NCI-H510A treated with DMSO at 0.1 percent for 48 hours (cell line): Measurements from ENCODE around the gene TOR1B.
A peak's percentile ranks its signal among the peaks of the same experiment; 100 is the strongest.

Experiments
- DNase-seq: peaks from one replicate; lab custom pipeline; 2025; lab: John Stamatoyannopoulos, UW

Gene TOR1B

GRCh38 chr9:129814432-129815223 lies 11.6 kb downstream of the TOR1B start:
- no peak for DNase-seq

GRCh38 chr9:129815278-129815677 lies 12.3 kb downstream of the TOR1B start:
- no peak for DNase-seq

GRCh38 chr9:129816501-129817435 lies 13.8 kb downstream of the TOR1B start:
- no peak for DNase-seq

- no peak for DNase-seq
These were observed 20.0 kb downstream of the TOR1B start for GRCh38 chr9:129822898-129823541.

- DNase-seq = no peak
These were observed 20.6 kb downstream of the TOR1B start for GRCh38 chr9:129823542-129823934.

- DNase-seq = peak; percentile 94
These were observed 21.1 kb downstream of the TOR1B start, which contains the start of gene TOR1A for GRCh38 chr9:129823935-129824601. TOR1A (minus strand) TSS chr9:129824136; CDS start chr9:129824085, 51 bp downstream.

- DNase-seq = no peak
These were observed 23.4 kb downstream of the TOR1B start for GRCh38 chr9:129826344-129826743.

- no peak for DNase-seq
These were observed 23.8 kb downstream of the TOR1B start for GRCh38 chr9:129826759-129827158.

GRCh38 chr9:129828051-129828450 lies 25.1 kb downstream of the TOR1B start:
- DNase-seq = no peak

GRCh38 chr9:129828969-129829368 lies 26.0 kb downstream of the TOR1B start:
- no peak for DNase-seq

- no peak for DNase-seq
These were observed 30.0 kb downstream of the TOR1B start for GRCh38 chr9:129832982-129833381.

- DNase-seq = no peak
These were observed 31.6 kb downstream of the TOR1B start for GRCh38 chr9:129834489-129835127.

- peak; percentile 95 for DNase-seq
These were observed 32.3 kb downstream of the TOR1B start, which contains the start of the genes C9orf78 and USP20 for GRCh38 chr9:129835128-129835859. C9orf78 (minus strand) TSS chr9:129835275; CDS start chr9:129835221, 54 bp downstream. USP20 (plus strand) TSS chr9:129835458; CDS start chr9:129852556, 17,098 bp downstream.

- DNase-seq = no peak
These were observed 32.9 kb downstream of the TOR1B start for GRCh38 chr9:129835860-129836223.

- no peak for DNase-seq
These were observed 33.5 kb downstream of the TOR1B start for GRCh38 chr9:129836311-129837007.

- DNase-seq = no peak
These were observed 35.8 kb downstream of the TOR1B start for GRCh38 chr9:129838707-129839259.

GRCh38 chr9:129839324-129840023 lies 36.5 kb downstream of the TOR1B start:
- DNase-seq = no peak

- DNase-seq = peak; percentile 97
These were observed 37.0 kb downstream of the TOR1B start for GRCh38 chr9:129840034-129840433.

- no peak for DNase-seq
These were observed 38.1 kb downstream of the TOR1B start for GRCh38 chr9:129841071-129841470.
